ENCODE results near the gene PANX3.

DNA sequence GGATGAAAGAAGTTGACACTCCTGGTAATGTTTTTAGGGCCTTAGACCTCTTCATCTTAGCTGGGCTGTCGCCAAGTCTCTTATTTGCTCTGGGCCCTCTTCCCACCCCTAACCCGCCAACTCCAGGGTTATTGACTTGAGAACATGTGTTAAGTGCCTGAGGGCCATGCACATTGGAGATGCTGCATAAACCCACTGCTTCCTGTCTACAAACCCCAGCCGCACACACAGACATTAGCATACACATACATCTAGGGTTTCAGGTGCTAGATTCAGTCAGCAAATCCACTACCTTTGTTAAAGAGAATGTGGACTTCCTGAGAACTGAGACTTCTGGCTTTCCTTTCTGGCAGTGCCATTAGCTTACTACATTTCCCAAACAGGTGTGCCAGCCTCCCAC lies 817 bp downstream of the PANX3 start:
- TF ChIP-seq CTCF (IDR thresholded peaks at IDR 0.05; ENCODE audit: poor library complexity) (no peak), EZH2 (IDR thresholded peaks at IDR 0.05; ENCODE audit: borderline replicate concordance) (no peak), EZH2phosphoT487 (IDR thresholded peaks at IDR 0.05; ENCODE audit: low read depth, severe bottlenecking, unreplicated experiment) (no peak)

All from hepatocyte (in vitro differentiated cells).